ENCODE measurements around the gene CPA1. TPM values are rescaled to one million over a fixed set of nuclear protein-coding genes. Genes with fewer than 3 reads are reported as not detected.

The CPA1 gene
- total RNA-seq (0.14 TPM), polyA plus RNA-seq (0.21 TPM)
- long read RNA-seq, donor 1: 0 reads
- long read RNA-seq, donor 2: 0 reads
- long read RNA-seq, donor 3: 0 reads
- long read RNA-seq, donor 4: 0 reads
- long read RNA-seq, donor 5: 0 reads
- long read RNA-seq, donor 6: 0 reads
- long read RNA-seq, donor 7, partial matches to known transcripts: 0 of 1 reads
- long read RNA-seq, donor 7, other reads (novel, unspliced or antisense): 0 of 1 reads
- long read RNA-seq, donor 8: 0 reads
- long read RNA-seq, donor 9: 0 reads
- long read RNA-seq, donor 10: 0 reads

DNA sequence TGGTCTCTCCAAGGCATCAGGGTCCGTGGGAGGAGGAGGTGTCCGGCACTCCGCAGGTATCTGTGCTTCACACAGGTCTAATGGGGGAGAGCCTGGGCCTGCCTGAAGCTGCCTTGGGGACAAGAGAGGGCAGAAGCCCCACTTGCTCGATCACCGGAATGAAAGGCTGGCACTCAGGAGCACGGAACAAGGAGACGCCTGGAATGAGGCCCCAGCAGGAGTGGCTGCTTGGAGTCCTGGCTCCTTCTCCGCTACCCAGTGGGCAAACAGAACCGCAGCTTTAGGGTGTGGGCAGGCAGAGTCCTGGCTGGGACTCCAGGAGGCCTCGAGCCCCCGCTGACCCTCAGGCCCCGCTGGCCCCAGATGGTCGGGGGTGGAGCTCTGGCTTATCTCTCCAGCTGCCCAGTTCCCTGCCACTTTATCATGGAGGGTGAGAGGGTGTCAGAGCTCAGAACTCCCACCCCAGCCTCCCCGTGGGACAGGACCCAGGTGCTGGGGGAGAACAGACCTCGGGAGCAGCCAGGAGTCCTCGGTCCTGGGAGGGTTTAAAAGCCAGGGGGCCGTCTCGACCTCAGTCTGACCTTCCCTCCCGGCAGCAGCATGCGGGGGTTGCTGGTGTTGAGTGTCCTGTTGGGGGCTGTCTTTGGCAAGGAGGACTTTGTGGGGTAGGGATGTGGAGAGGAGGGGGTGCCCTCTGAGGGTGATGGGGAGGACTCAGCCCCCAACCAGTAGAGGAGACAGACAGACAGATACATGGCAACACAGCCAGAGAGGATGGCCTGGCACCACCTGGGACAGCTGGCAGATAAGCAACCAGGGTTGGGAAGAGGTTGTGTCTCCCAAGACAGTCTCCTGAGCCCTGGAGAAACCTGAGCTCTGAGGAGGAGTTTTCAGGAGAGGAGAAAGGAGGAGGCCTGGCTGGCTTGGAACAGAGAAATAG lies at the start of gene CPA1:
Gene CPA1 (plus strand): TSS at position 574 of the 940 bp plus-strand sequence. CDS start 27 bp downstream, at position 601.
- DNase-seq (ENCODE audit: low read depth in 6 of 9, low spot score in 9 of 9): no peak
- Histone ChIP-seq H3K36me3 (ENCODE audit: control insufficient read depth in 2 of 2, insufficient read depth in 2 of 2, low read length in 1 of 2) (no peaks in the 10 kb centered on the region), H3K27ac (ENCODE audit: low read depth in 1 of 2, low read length in 1 of 2) (no peak within 1 kb of the TSS), H3K4me3 (ENCODE audit: low read length in 2 of 2) (no peak within 1 kb of the TSS), H3K4me1 (ENCODE audit: control insufficient read depth in 2 of 2, insufficient read depth in 2 of 2, low read length in 2 of 2) (peaks cover 0 to 19% of the 10 kb centered on the region in 2 donors), H3K27me3 (ENCODE audit: control insufficient read depth in 2 of 2, insufficient read depth in 1 of 2, low read length in 1 of 2) (no peaks in the 10 kb centered on the region), H3K9me3 (ENCODE audit: control insufficient read depth in 2 of 2, insufficient read depth in 1 of 2, low read length in 1 of 2) (peaks cover 4 to 26% of the 10 kb centered on the region in 2 donors)
- WGBS: 90% methylated on average over 20 of the region's 20 CpGs

DNA sequence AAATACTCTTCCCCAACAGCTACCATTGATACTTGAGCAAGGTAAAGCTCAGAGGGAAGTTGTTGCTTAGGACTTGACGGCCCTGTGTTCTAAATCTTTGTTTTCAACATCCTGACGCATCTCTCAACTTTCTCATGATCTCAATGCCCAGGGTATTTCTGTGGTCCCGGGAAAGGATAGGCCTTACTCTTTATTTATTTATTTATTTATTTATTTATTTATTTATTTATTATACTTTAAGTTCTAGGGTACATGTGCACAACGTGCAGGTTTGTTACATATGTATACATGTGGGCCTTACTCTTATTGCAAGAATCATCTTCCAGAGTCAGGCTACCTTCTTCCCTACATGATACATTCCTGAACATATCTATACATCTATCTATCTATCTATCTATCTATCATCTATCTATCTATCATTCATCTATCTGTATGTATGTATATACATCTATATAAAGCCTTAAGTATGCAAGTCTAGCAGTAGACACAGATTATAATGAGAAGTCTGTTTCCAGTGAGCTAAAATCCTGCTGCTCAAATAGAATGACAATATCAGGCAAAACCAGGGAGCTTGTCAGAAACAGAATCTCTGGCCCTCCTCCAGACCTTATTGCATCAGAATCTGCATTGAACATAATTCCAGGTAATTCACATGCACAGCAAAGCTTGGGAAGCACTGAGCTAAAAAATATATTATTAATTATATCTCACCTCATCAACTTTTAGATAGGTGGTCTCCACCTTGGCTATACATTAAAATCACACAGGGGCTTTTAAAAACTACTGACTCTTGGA lies 47.8 kb upstream of the CPA1 start:
- 98% methylated on average over 4 of the region's 4 CpGs for WGBS
- no peaks in the 10 kb centered on the region for H3K4me1 ChIP-seq (ENCODE audit: control insufficient read depth in 2 of 2, insufficient read depth in 2 of 2, low read length in 2 of 2)
- DNase-seq (ENCODE audit: low read depth in 6 of 9, low spot score in 9 of 9): no peak
- H3K9me3 ChIP-seq (ENCODE audit: control insufficient read depth in 2 of 2, insufficient read depth in 1 of 2, low read length in 1 of 2): no peaks in the 10 kb centered on the region
- no peaks in the 10 kb centered on the region for H3K27me3 ChIP-seq (ENCODE audit: control insufficient read depth in 2 of 2, insufficient read depth in 1 of 2, low read length in 1 of 2)
- H3K36me3 ChIP-seq (ENCODE audit: control insufficient read depth in 2 of 2, insufficient read depth in 2 of 2, low read length in 1 of 2): no peaks in the 10 kb centered on the region
- H3K4me3 ChIP-seq (ENCODE audit: low read length in 2 of 2): no peak overlapping the region
- no peak overlapping the region for H3K27ac ChIP-seq (ENCODE audit: low read depth in 1 of 2, low read length in 1 of 2)

DNA sequence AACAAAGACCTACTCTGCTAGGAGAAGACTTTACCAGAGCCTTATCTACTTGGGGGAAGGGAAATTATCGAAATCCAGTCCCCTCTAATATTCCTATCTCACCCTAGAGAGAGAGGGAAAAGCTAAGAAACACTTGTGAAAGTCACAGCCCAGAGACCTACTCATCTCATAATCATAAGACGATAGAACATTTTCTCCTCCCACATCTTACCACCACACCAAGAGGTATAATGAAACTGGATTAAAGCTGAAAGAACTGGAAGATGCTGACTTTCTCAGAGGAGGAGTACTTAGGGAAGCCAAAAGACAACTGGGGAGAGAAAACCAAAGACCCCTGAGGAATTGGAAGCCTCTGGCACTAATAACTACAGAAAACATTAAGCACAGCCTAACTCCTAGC lies 46.5 kb upstream of the CPA1 start:
- WGBS: 95% methylated on average over 2 of the region's 2 CpGs
- H3K9me3 ChIP-seq (ENCODE audit: control insufficient read depth in 2 of 2, insufficient read depth in 1 of 2, low read length in 1 of 2): no peaks in the 10 kb centered on the region
- H3K4me3 ChIP-seq (ENCODE audit: low read length in 2 of 2): no peak overlapping the region
- H3K27ac ChIP-seq (ENCODE audit: low read depth in 1 of 2, low read length in 1 of 2): no peak overlapping the region
- no peak for DNase-seq (ENCODE audit: low read depth in 6 of 9, low spot score in 9 of 9)
- no peaks in the 10 kb centered on the region for H3K4me1 ChIP-seq (ENCODE audit: control insufficient read depth in 2 of 2, insufficient read depth in 2 of 2, low read length in 2 of 2)
- no peaks in the 10 kb centered on the region for H3K36me3 ChIP-seq (ENCODE audit: control insufficient read depth in 2 of 2, insufficient read depth in 2 of 2, low read length in 1 of 2)
- H3K27me3 ChIP-seq (ENCODE audit: control insufficient read depth in 2 of 2, insufficient read depth in 1 of 2, low read length in 1 of 2): no peaks in the 10 kb centered on the region

GRCh38 chr7:130334274-130334673 lies 46.0 kb upstream of the CPA1 start:
- Histone ChIP-seq H3K4me1 (ENCODE audit: control insufficient read depth in 2 of 2, insufficient read depth in 2 of 2, low read length in 2 of 2) (no peaks in the 10 kb centered on the region), H3K27ac (ENCODE audit: low read depth in 1 of 2, low read length in 1 of 2) (no peak overlapping the region), H3K36me3 (ENCODE audit: control insufficient read depth in 2 of 2, insufficient read depth in 2 of 2, low read length in 1 of 2) (no peaks in the 10 kb centered on the region), H3K4me3 (ENCODE audit: low read length in 2 of 2) (no peak overlapping the region), H3K9me3 (ENCODE audit: control insufficient read depth in 2 of 2, insufficient read depth in 1 of 2, low read length in 1 of 2) (no peaks in the 10 kb centered on the region), H3K27me3 (ENCODE audit: control insufficient read depth in 2 of 2, insufficient read depth in 1 of 2, low read length in 1 of 2) (no peaks in the 10 kb centered on the region)
- WGBS: 96% methylated on average over 6 of the region's 6 CpGs
- no peak for DNase-seq (ENCODE audit: low read depth in 6 of 9, low spot score in 9 of 9)

GRCh38 chr7:130337410-130337971 lies 42.8 kb upstream of the CPA1 start:
- Histone ChIP-seq H3K36me3 (ENCODE audit: control insufficient read depth in 2 of 2, insufficient read depth in 2 of 2, low read length in 1 of 2) (no peaks in the 10 kb centered on the region), H3K4me3 (ENCODE audit: low read length in 2 of 2) (no peak overlapping the region), H3K4me1 (ENCODE audit: control insufficient read depth in 2 of 2, insufficient read depth in 2 of 2, low read length in 2 of 2) (no peaks in the 10 kb centered on the region), H3K9me3 (ENCODE audit: control insufficient read depth in 2 of 2, insufficient read depth in 1 of 2, low read length in 1 of 2) (no peaks in the 10 kb centered on the region), H3K27me3 (ENCODE audit: control insufficient read depth in 2 of 2, insufficient read depth in 1 of 2, low read length in 1 of 2) (no peaks in the 10 kb centered on the region), H3K27ac (ENCODE audit: low read depth in 1 of 2, low read length in 1 of 2) (no peak overlapping the region)
- 89% methylated on average over 6 of the region's 6 CpGs for WGBS
- no peak for DNase-seq (ENCODE audit: low read depth in 6 of 9, low spot score in 9 of 9)

DNA sequence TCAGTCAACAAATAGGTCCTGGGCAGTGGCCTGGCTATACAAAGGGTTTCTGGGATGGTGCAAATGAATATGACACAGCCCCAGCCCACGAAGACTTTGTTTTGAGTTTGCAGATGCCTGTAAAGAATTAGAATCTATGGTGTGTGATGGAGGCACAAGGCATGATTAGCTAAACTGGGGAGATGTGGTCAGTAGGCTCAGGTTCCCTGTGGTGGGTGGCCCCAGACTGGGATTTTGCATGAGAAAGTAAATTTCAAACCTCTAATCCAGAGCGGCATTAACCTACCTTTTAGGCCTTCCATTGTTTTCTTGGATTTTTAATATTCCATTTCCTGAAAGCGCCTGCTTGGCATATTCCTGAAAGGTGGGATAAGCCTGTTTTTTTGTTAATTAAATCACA lies 42.1 kb upstream of the CPA1 start:
- Histone ChIP-seq H3K27me3 (ENCODE audit: control insufficient read depth in 2 of 2, insufficient read depth in 1 of 2, low read length in 1 of 2) (no peaks in the 10 kb centered on the region), H3K9me3 (ENCODE audit: control insufficient read depth in 2 of 2, insufficient read depth in 1 of 2, low read length in 1 of 2) (no peaks in the 10 kb centered on the region), H3K4me3 (ENCODE audit: low read length in 2 of 2) (no peak overlapping the region), H3K36me3 (ENCODE audit: control insufficient read depth in 2 of 2, insufficient read depth in 2 of 2, low read length in 1 of 2) (no peaks in the 10 kb centered on the region), H3K4me1 (ENCODE audit: control insufficient read depth in 2 of 2, insufficient read depth in 2 of 2, low read length in 2 of 2) (no peaks in the 10 kb centered on the region), H3K27ac (ENCODE audit: low read depth in 1 of 2, low read length in 1 of 2) (no peak overlapping the region)
- 94% methylated on average over 3 of the region's 3 CpGs for WGBS
- no peak for DNase-seq (ENCODE audit: low read depth in 6 of 9, low spot score in 9 of 9)

- WGBS: 99% methylated on average over 4 of the region's 4 CpGs
- Histone ChIP-seq H3K4me3 (ENCODE audit: low read length in 2 of 2) (no peak overlapping the region), H3K9me3 (ENCODE audit: control insufficient read depth in 2 of 2, insufficient read depth in 1 of 2, low read length in 1 of 2) (no peaks in the 10 kb centered on the region), H3K4me1 (ENCODE audit: control insufficient read depth in 2 of 2, insufficient read depth in 2 of 2, low read length in 2 of 2) (peaks cover 0 to 4% of the 10 kb centered on the region in 2 donors), H3K27ac (ENCODE audit: low read depth in 1 of 2, low read length in 1 of 2) (no peak overlapping the region), H3K27me3 (ENCODE audit: control insufficient read depth in 2 of 2, insufficient read depth in 1 of 2, low read length in 1 of 2) (no peaks in the 10 kb centered on the region), H3K36me3 (ENCODE audit: control insufficient read depth in 2 of 2, insufficient read depth in 2 of 2, low read length in 1 of 2) (no peaks in the 10 kb centered on the region)
- no peak for DNase-seq (ENCODE audit: low read depth in 6 of 9, low spot score in 9 of 9)
Measured at GRCh38 chr7:130341882-130342281, 38.4 kb upstream of the CPA1 start.

GRCh38 chr7:130342701-130343380 lies 37.5 kb upstream of the CPA1 start:
- no peaks in the 10 kb centered on the region for H3K9me3 ChIP-seq (ENCODE audit: control insufficient read depth in 2 of 2, insufficient read depth in 1 of 2, low read length in 1 of 2)
- no peak for DNase-seq (ENCODE audit: low read depth in 6 of 9, low spot score in 9 of 9)
- WGBS: 93% methylated on average over 3 of the region's 3 CpGs
- peaks cover 0 to 4% of the 10 kb centered on the region in 2 donors for H3K4me1 ChIP-seq (ENCODE audit: control insufficient read depth in 2 of 2, insufficient read depth in 2 of 2, low read length in 2 of 2)
- no peaks in the 10 kb centered on the region for H3K36me3 ChIP-seq (ENCODE audit: control insufficient read depth in 2 of 2, insufficient read depth in 2 of 2, low read length in 1 of 2)
- no peak overlapping the region for H3K27ac ChIP-seq (ENCODE audit: low read depth in 1 of 2, low read length in 1 of 2)
- no peak overlapping the region for H3K4me3 ChIP-seq (ENCODE audit: low read length in 2 of 2)
- H3K27me3 ChIP-seq (ENCODE audit: control insufficient read depth in 2 of 2, insufficient read depth in 1 of 2, low read length in 1 of 2): no peaks in the 10 kb centered on the region

Data from thymus (tissue), 14 donors.